Smooth muscle cell (in vitro differentiated cells): Measurements from ENCODE around the gene ALOX15. TPM values are rescaled to one million over a fixed set of nuclear protein-coding genes. Genes with fewer than 3 reads are reported as not detected.
"Not testable (repeated sequence)": the region's sequence is repeated elsewhere in the genome, so short reads cannot be mapped to it uniquely, and the experiment has no call there.

Source experiments
- DNase-seq: peaks from one replicate; lab custom pipeline; 2025; ENCODE audit not compliant: unreplicated experiment; lab: John Stamatoyannopoulos, UW
- H2AFZ ChIP-seq: fragments of 200-600 bp; sonication (generic); 2 replicates; pipeline ENCODE4 v1.6.0; 2016; ENCODE audit warnings: antibody characterized with exemption, low read depth, mild to moderate bottlenecking
- H3F3A ChIP-seq: fragments of 200-600 bp; sonication (generic); 2 replicates; pipeline ENCODE4 v1.6.0; 2017; ENCODE audit warnings: antibody characterized with exemption, low read depth
- H3K27ac ChIP-seq: fragments of 200-600 bp; sonication (generic); 2 replicates; pipeline ENCODE4 v1.5.1; 2016; ENCODE audit warnings: low read depth, mild to moderate bottlenecking
- H3K27me3 ChIP-seq: fragments of 200-600 bp; sonication (generic); 2 replicates; pipeline ENCODE4 v1.6.1; 2016; ENCODE audit warnings: low read depth, mild to moderate bottlenecking
- H3K36me3 ChIP-seq: fragments of 200-600 bp; sonication (generic); 2 replicates; pipeline ENCODE4 v1.5.1; 2016; ENCODE audit warnings: low read depth
- H3K4me1 ChIP-seq: fragments of 200-600 bp; sonication (generic); 2 replicates; pipeline ENCODE4 v1.5.1; 2016; ENCODE audit warnings: low read depth
- H3K4me2 ChIP-seq: fragments of 200-600 bp; sonication (generic); 2 replicates; pipeline ENCODE4 v1.6.0; 2016; ENCODE audit warnings: mild to moderate bottlenecking
- H3K4me3 ChIP-seq: fragments of 200-600 bp; sonication (generic); 2 replicates; pipeline ENCODE4 v1.5.1; 2016; ENCODE audit warnings: mild to moderate bottlenecking
- H3K79me2 ChIP-seq: fragments of 200-600 bp; sonication (generic); 2 replicates; pipeline ENCODE4 v1.6.0; 2016; ENCODE audit warnings: low read depth, mild to moderate bottlenecking
- H3K9ac ChIP-seq: fragments of 200-600 bp; sonication (generic); 2 replicates; pipeline ENCODE4 v1.6.0; 2016; ENCODE audit warnings: low read depth
- H3K9me3 ChIP-seq: fragments of 200-600 bp; sonication (generic); replicated peaks from 2 replicates; pipeline ENCODE4 v1.5.1; 2016; ENCODE audit warnings: low read depth
- H4K20me1 ChIP-seq: fragments of 200-600 bp; sonication (generic); 2 replicates; pipeline ENCODE4 v1.6.0; 2016; ENCODE audit warnings: low read depth
- CTCF ChIP-seq: fragments of 200-600 bp; sonication (generic); IDR thresholded peaks from 2 replicates; pipeline ENCODE4 v1.5.1; 2017; ENCODE audit warnings: borderline replicate concordance, mild to moderate bottlenecking, antibody characterized with exemption; ENCODE audit not compliant: insufficient read depth, poor library complexity, severe bottlenecking
- WGBS: methylation state at CpG from one replicate; pipeline ENCODE4 v1.1.7; 2016; ENCODE audit warnings: low lambda C conversion rate; 5-methylcytosine and 5-hydroxymethylcytosine counted together
- polyA plus RNA-seq: library from polyadenylated mRNA; unstranded; fragments of >200 nt; fragmentation: Nextera tagmentation; extraction: Ambion mirVana; gene quantifications from 2 replicates; pipeline ENCODE4 v1.2.1, GENCODE V29; 2016
- total RNA-seq: library from RNA; depleted of rRNA; stranded (reverse); fragments of >200 nt; gene quantifications from 2 replicates; pipeline ENCODE4 v1.2.3, GENCODE V29; 2014

Gene ALOX15
- total and polyA plus RNA-seq, 2 experiments from 2014 or later = 0.32 TPM; not detected in 1

- no peak for DNase-seq
- no peak for TF ChIP-seq CTCF
- Histone ChIP-seq H2AFZ (no peak overlapping the region), H3K9me3 (no peaks in the 10 kb centered on the region), H3K4me3 (no peak overlapping the region), H3F3A (peaks cover 1% of the 10 kb centered on the region), H3K27me3 (no peaks in the 10 kb centered on the region), H3K36me3 (no peaks in the 10 kb centered on the region), H3K27ac (no peak overlapping the region), H4K20me1 (no peaks in the 10 kb centered on the region), H3K4me1 (peaks cover 6% of the 10 kb centered on the region), H3K79me2 (peaks cover 16% of the 10 kb centered on the region), H3K9ac (no peak overlapping the region), H3K4me2 (no peak overlapping the region)
- 92% methylated on average over 10 of the region's 11 CpGs for WGBS
Measured at GRCh38 chr17:4592240-4593005, 49.1 kb downstream of the ALOX15 start.

DNA sequence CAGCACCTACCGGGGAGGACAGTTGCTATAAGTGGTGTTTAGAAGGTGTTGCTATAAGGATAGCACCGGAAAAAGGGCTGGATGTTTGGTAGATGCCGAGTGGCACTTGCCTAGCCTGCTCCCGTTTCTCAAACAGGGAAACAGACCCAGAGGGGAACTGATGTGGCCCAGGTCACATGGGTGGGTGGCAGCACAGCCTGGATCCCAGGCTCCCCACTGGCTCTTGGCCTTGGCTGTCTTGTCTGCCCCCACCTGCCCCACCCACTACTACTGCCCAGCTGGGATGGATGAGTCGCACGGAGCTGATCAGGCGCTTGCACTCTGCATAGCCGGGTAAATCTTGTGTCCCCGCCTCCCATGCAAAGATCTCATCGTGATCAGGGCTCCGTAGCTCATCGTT, 49.9 kb downstream of the ALOX15 start:
- Histone ChIP-seq H3K4me1 (peaks cover 6% of the 10 kb centered on the region), H3K9me3 (no peaks in the 10 kb centered on the region), H2AFZ (no peak overlapping the region), H3K4me3 (no peak overlapping the region), H3K9ac (no peak overlapping the region), H3K36me3 (no peaks in the 10 kb centered on the region), H3K4me2 (no peak overlapping the region), H3K27me3 (no peaks in the 10 kb centered on the region), H3K79me2 (peaks cover 16% of the 10 kb centered on the region), H3F3A (peaks cover 4% of the 10 kb centered on the region), H3K27ac (no peak overlapping the region), H4K20me1 (no peaks in the 10 kb centered on the region)
- no peak for DNase-seq
- 44% methylated on average over 12 of the region's 12 CpGs for WGBS
- TF ChIP-seq CTCF = no peak

- H3K4me3 ChIP-seq = no peak overlapping the region
- peaks cover 4% of the 10 kb centered on the region for H3F3A ChIP-seq
- H3K27ac ChIP-seq = no peak overlapping the region
- no peaks in the 10 kb centered on the region for H3K36me3 ChIP-seq
- no peak overlapping the region for H3K9ac ChIP-seq
- TF ChIP-seq CTCF = no peak
- peaks cover 16% of the 10 kb centered on the region for H3K79me2 ChIP-seq
- WGBS = 88% methylated on average over 10 of the region's 10 CpGs
- H2AFZ ChIP-seq = no peak overlapping the region
- no peaks in the 10 kb centered on the region for H3K27me3 ChIP-seq
- no peak for DNase-seq
- no peaks in the 10 kb centered on the region for H4K20me1 ChIP-seq
- no peaks in the 10 kb centered on the region for H3K9me3 ChIP-seq
- H3K4me2 ChIP-seq = no peak overlapping the region
- H3K4me1 ChIP-seq = peaks cover 6% of the 10 kb centered on the region
Measured at GRCh38 chr17:4590981-4591453, 50.5 kb downstream of the ALOX15 start.

GRCh38 chr17:4590042-4590441, 51.4 kb downstream of the ALOX15 start:
- H3K27ac ChIP-seq, H3F3A ChIP-seq, H3K4me3 ChIP-seq, DNase-seq, H2AFZ ChIP-seq, H3K36me3 ChIP-seq, H3K4me1 ChIP-seq, H4K20me1 ChIP-seq, H3K4me2 ChIP-seq, H3K27me3 ChIP-seq, H3K9ac ChIP-seq, H3K9me3 ChIP-seq: not testable (repeated sequence)
- 86% methylated on average over 11 of the region's 11 CpGs for WGBS
- peaks cover 16% of the 10 kb centered on the region for H3K79me2 ChIP-seq
